Lung (tissue), 12 donors: ENCODE measurements around the gene SETBP1. TPM values are rescaled to one million over a fixed set of nuclear protein-coding genes. Genes with fewer than 3 reads are reported as not detected.

ENCODE experiments used
- ATAC-seq: fragments of 200-7000 bp; cut with Tn5 transposase; one replicate; pipeline ENCODE4 v1.9.1; 2020; ENCODE audit warnings: moderate number of reproducible peaks; ENCODE audit not compliant: insufficient read depth, low FRiP score
- DNase-seq, 3 donors: peaks; one replicate each; pipeline ENCODE4 v3.0.0-alpha.2; 2013 to 2017
- H3K27ac ChIP-seq, 2 donors: one replicate each; pipeline ENCODE4 v1.5.1; 2013; ENCODE audit warnings: mild to moderate bottlenecking in 2 of 2, moderate library complexity in 2 of 2, control low read depth in 1 of 2, inconsistent platforms in 1 of 2, low read depth in 1 of 2, low read length in 1 of 2
- H3K27me3 ChIP-seq, 3 donors: one replicate each; pipeline ENCODE4 v1.5.1; 2013; ENCODE audit warnings: low read length in 2 of 3; ENCODE audit not compliant: control insufficient read depth in 3 of 3, insufficient read depth in 3 of 3
- H3K36me3 ChIP-seq, 4 donors: one replicate each; pipeline ENCODE4 v1.5.1; 2013; ENCODE audit warnings: low read length in 4 of 4, mild to moderate bottlenecking in 1 of 4, moderate library complexity in 1 of 4; ENCODE audit not compliant: control insufficient read depth in 4 of 4, insufficient read depth in 4 of 4
- H3K4me1 ChIP-seq, 5 donors: one replicate each; pipeline ENCODE4 v1.5.1; 2013; ENCODE audit warnings: low read length in 5 of 5, mild to moderate bottlenecking in 2 of 5, moderate library complexity in 1 of 5; ENCODE audit not compliant: control insufficient read depth in 5 of 5, insufficient read depth in 5 of 5
- H3K4me3 ChIP-seq: one replicate; pipeline ENCODE4 v1.5.1; 2013; ENCODE audit warnings: mild to moderate bottlenecking, control low read depth, moderate library complexity
- H3K9ac ChIP-seq, 2 donors: one replicate each; pipeline ENCODE4 v1.5.1; 2013; ENCODE audit warnings: low read length in 2 of 2, control low read depth in 1 of 2; ENCODE audit not compliant: insufficient read depth in 1 of 2
- H3K9me3 ChIP-seq, 4 donors: one replicate each; pipeline ENCODE4 v1.5.1; 2013; ENCODE audit warnings: low read length in 3 of 4, mild to moderate bottlenecking in 1 of 4, moderate library complexity in 1 of 4; ENCODE audit not compliant: control insufficient read depth in 4 of 4, insufficient read depth in 3 of 4
- WGBS, 2 donors: extraction: QIAGEN DNeasy Blood & Tissue Kit; methylation state at CpG; one replicate each; pipeline ENCODE4 v1.1.7; 2013; 5-methylcytosine and 5-hydroxymethylcytosine counted together
- polyA plus RNA-seq, 2 donors: library from polyadenylated mRNA; stranded (reverse); fragments of 200-250 nt; gene quantifications; one replicate each; pipeline ENCODE4 v1.2.1, GENCODE V29; 2013
- total RNA-seq, 2 donors: library from RNA; depleted of rRNA in 1 of 2; stranded (reverse); fragments of >200 nt in 1 of 2; gene quantifications; one replicate each; pipeline ENCODE4 v1.2.1, GENCODE V29; 2014 to 2021
- TF ChIP-seq, protein P1 (sequence below): IDR thresholded peaks from 2 replicates; pipeline ENCODE4 v1.5.1; 2012; ENCODE audit warnings: mild to moderate bottlenecking; ENCODE audit errors: control extremely low read depth, extremely low read depth
- donor health status: control.
- donor health status: control.
- donor health status: Bipolar disorder and iron deficiency.
- donor health status: healthy.
- donor health status: DM: yes; HTN: yes; CAD: no.

Gene SETBP1
- total and polyA plus RNA-seq, 4 donors, result 1.6 to 43.8 (median 16.6) TPM

DNA sequence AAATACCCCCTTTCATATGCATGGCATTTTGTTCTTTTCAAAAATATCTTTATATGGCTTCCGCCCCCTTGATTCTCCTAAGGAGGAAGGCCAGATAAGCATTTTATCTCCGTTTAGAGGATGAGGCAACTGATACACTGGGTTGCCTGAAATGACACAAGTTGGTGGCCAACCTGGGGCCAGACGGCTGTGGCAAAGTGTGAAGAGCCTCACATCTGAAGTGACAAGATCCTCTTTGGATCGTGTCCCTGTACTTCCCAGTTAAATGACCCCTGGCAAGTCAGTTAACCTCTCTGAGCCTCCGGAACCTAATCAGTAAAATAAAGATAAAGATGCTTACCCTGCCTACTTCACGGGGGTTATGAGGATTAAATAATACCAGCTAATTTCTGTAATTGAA, 4.6 kb downstream of the SETBP1 start:
- H3K4me3 ChIP-seq, result no peak overlapping the region
- TF ChIP-seq, protein P1, sequence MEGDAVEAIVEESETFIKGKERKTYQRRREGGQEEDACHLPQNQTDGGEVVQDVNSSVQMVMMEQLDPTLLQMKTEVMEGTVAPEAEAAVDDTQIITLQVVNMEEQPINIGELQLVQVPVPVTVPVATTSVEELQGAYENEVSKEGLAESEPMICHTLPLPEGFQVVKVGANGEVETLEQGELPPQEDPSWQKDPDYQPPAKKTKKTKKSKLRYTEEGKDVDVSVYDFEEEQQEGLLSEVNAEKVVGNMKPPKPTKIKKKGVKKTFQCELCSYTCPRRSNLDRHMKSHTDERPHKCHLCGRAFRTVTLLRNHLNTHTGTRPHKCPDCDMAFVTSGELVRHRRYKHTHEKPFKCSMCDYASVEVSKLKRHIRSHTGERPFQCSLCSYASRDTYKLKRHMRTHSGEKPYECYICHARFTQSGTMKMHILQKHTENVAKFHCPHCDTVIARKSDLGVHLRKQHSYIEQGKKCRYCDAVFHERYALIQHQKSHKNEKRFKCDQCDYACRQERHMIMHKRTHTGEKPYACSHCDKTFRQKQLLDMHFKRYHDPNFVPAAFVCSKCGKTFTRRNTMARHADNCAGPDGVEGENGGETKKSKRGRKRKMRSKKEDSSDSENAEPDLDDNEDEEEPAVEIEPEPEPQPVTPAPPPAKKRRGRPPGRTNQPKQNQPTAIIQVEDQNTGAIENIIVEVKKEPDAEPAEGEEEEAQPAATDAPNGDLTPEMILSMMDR, result no peak
- peaks cover 2 to 28% (median 19%) of the 10 kb centered on the region in 5 donors for H3K4me1 ChIP-seq
- 71 to 82% methylated on average over 6 of the region's 6 CpGs for WGBS, 2 donors
- no peaks in the 10 kb centered on the region for H3K36me3 ChIP-seq
- no peak for ATAC-seq
- H3K27ac ChIP-seq, result no peak overlapping the region
- DNase-seq, result no peak
- H3K27me3 ChIP-seq, result no peaks in the 10 kb centered on the region
- H3K9me3 ChIP-seq, result peaks cover 0 to 2% (median 0%) of the 10 kb centered on the region in 4 donors
- no peak overlapping the region for H3K9ac ChIP-seq

DNA sequence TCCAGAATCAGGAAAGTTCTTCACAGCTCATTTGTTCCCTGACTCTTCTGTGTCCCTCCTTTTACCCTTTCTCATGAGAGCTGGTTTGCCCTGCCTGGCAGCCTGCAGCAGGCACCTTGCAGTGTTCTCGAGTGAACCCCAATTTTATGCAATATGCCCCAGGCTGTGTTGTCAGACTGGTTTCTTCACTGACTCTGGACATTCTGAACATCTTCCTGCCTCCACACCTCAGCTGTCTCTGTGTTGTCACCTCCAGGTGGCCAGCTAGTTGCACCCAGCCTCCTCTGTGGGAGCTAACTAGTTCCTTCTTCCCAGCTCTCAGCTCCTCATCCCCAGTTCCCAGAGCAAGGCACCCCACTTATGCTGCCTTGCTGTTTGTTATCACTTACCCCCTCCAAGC, 5.5 kb downstream of the SETBP1 start:
- H3K4me1 ChIP-seq, result peaks cover 2 to 28% (median 19%) of the 10 kb centered on the region in 5 donors
- 45 to 70% methylated on average over 1 of the region's 1 CpG for WGBS, 2 donors
- no peaks in the 10 kb centered on the region for H3K36me3 ChIP-seq
- H3K27ac ChIP-seq, result no peak overlapping the region
- ATAC-seq, result no peak
- H3K4me3 ChIP-seq, result no peak overlapping the region
- no peak overlapping the region for H3K9ac ChIP-seq
- no peak for DNase-seq
- TF ChIP-seq, protein P1, result no peak
- peaks cover 0 to 2% (median 0%) of the 10 kb centered on the region in 4 donors for H3K9me3 ChIP-seq
- H3K27me3 ChIP-seq, result no peaks in the 10 kb centered on the region

DNA sequence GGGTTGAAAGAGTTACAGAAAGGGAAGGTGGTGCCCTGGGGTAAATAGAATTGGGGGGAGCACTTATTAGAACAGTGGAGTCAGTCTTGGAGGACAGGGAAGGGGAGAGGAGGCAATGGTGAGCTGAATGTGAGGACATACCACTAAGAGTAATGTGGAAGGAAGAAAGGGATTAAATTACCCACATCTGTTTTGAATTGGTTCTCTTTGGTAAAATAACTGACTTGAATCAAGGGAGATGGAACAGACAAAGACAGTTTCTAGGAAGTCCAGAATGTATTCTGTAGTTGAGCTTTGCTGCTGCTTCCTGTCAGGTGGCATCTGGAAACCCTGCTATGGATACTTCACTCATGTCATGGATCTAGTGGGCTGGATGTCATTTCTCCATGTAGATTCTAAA, 6.7 kb downstream of the SETBP1 start:
- ATAC-seq, result no peak
- no peak overlapping the region for H3K27ac ChIP-seq
- TF ChIP-seq, protein P1, result no peak
- no peaks in the 10 kb centered on the region for H3K27me3 ChIP-seq
- DNase-seq, result no peak
- H3K9ac ChIP-seq, result no peak overlapping the region
- H3K36me3 ChIP-seq, result no peaks in the 10 kb centered on the region
- peaks cover 0 to 2% (median 0%) of the 10 kb centered on the region in 4 donors for H3K9me3 ChIP-seq
- H3K4me3 ChIP-seq, result no peak overlapping the region
- H3K4me1 ChIP-seq, result peaks cover 2 to 19% (median 14%) of the 10 kb centered on the region in 5 donors

DNA sequence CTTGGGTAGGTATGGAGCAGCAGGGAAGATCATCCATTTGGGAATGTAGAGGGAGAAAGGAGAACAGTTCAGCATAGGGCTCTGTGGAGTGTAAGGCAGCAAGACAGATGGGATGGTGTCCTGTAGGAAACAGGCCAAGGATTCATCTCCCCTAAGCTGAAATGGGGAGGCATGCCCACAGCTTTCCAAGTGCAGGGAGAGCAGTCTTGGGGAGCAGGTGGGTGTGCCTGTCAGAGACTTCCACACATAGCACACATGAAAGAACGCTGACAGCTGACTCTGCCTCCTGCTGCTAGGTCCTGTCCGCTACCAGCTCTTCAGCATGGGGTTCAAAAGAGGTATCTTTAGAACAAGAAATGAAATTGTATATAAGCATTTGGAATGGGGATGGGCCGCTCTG, 9.0 kb downstream of the SETBP1 start:
- 90 to 98% methylated on average over 3 of the region's 3 CpGs for WGBS, 2 donors
- H3K9me3 ChIP-seq, result peaks cover 0 to 2% (median 0%) of the 10 kb centered on the region in 4 donors
- H3K27me3 ChIP-seq, result no peaks in the 10 kb centered on the region
- no peak for ATAC-seq
- H3K4me3 ChIP-seq, result no peak overlapping the region
- no peaks in the 10 kb centered on the region for H3K36me3 ChIP-seq
- H3K27ac ChIP-seq, result no peak overlapping the region
- no peak for DNase-seq
- peaks cover 0 to 8% (median 0%) of the 10 kb centered on the region in 5 donors for H3K4me1 ChIP-seq
- TF ChIP-seq, protein P1, result no peak
- no peak overlapping the region for H3K9ac ChIP-seq
